AG04450 (cell line): ENCODE data around the gene RAB8B. TPM values are rescaled to one million over a fixed set of nuclear protein-coding genes. Genes with fewer than 3 reads are reported as not detected.

Source experiments
- CTCF ChIA-PET: fragments of 300-600, 350-600 bp; formaldehyde crosslinking; extraction: SDS; loops from one replicate; lab custom pipeline; 2022; ENCODE audit warnings: antibody characterized with exemption, inconsistent platforms; lab: Charles Lee
- POLR2A ChIA-PET: fragments of 350-600 bp; formaldehyde crosslinking; extraction: SDS; loops from one replicate; lab custom pipeline; 2021; ENCODE audit warnings: antibody characterized with exemption, inconsistent platforms; lab: Yijun Ruan, JAX
- DNase-seq: peaks from one replicate; pipeline ENCODE4 v3.0.0-alpha.2; 2011; ENCODE audit warnings: low read depth, low spot score
- H3K27ac ChIP-seq: one replicate; pipeline ENCODE4 v1.5.1; 2012; ENCODE audit warnings: low read depth, low read length, control low read depth
- H3K27me3 ChIP-seq: one replicate; pipeline ENCODE4 v1.6.0; 2012; ENCODE audit warnings: low read length; ENCODE audit not compliant: control insufficient read depth, insufficient read depth
- H3K4me3 ChIP-seq: 2 replicates; pipeline ENCODE4 v1.5.1; 2011; ENCODE audit warnings: mild to moderate bottlenecking, low read depth, low read length, control low read depth
- H3K9me3 ChIP-seq: 2 replicates; pipeline ENCODE4 v1.5.1; 2012; ENCODE audit warnings: low read length; ENCODE audit not compliant: control insufficient read depth, insufficient read depth
- polyA plus RNA-seq: library from polyadenylated mRNA; depleted of rRNA; stranded (reverse); fragments of >200 nt; gene quantifications from 2 replicates; pipeline ENCODE4 v1.2.3, GENCODE V29; 2011
- TF ChIP-seq, protein P1 (sequence below): IDR thresholded peaks from 2 replicates; pipeline ENCODE4 v1.5.1; 2011; ENCODE audit warnings: low read depth, low read length, control low read depth, inconsistent platforms

Gene RAB8B
- polyA plus RNA-seq, 1 experiment = 82.4 TPM

DNA sequence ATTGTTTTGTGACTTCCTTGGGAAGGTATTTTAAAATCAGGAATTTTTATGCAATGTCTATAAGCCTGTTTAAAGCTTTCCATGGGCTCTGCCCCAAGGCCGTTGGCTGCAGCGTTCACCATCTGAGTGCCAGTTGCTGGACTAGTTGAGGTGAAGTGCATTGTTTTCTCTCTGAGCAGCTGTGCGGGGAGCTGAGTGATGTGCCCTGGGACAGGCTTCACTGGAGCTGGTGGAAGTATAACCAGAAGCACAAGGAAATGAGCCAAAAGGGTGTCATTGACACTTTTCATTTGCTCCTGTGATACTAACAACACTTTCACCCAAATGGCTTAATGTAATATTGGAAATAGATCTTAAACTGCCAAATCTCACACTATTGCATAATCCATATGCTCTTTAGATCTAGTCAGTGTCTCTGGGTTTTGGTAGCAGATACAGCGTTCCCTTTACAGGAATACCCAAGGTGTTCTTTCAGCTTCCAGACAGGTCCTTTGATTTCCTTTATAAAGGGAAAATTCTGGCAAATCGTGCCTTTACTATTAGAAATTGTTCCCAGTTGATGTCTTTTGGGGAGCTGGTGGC, 117.2 kb downstream of the RAB8B start:
- ChIA-PET POLR2A (no interaction called here), CTCF (interaction anchor here (1.8 kb wide), 1 partner anchor 96 kb away, joined by 6 read pairs; no protein-coding TSS in a partner anchor)

DNA sequence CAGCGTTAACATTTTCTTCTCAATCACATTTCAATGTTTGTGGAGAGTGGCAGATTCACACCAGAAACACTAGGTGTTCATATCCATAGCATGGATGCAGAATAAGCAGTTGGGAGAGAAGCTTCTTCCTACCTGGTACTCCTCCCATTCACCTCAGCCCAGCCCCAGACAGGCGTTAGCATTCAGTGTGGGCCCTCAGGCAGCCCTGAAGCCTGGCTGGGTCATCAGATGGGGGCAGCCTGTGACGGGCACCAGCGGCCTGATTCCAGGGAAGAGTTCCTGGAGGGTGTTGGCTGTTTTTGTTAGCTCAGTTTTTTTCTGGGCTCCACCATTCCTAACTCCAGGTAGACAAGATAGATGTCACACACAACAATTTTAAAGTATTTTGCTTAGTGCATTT, 119.1 kb downstream of the RAB8B start:
- Histone ChIP-seq H3K9me3 (no peaks in the 10 kb centered on the region), H3K27me3 (no peaks in the 10 kb centered on the region), H3K4me3 (no peak overlapping the region), H3K27ac (no peak overlapping the region)
- TF ChIP-seq, protein P1, sequence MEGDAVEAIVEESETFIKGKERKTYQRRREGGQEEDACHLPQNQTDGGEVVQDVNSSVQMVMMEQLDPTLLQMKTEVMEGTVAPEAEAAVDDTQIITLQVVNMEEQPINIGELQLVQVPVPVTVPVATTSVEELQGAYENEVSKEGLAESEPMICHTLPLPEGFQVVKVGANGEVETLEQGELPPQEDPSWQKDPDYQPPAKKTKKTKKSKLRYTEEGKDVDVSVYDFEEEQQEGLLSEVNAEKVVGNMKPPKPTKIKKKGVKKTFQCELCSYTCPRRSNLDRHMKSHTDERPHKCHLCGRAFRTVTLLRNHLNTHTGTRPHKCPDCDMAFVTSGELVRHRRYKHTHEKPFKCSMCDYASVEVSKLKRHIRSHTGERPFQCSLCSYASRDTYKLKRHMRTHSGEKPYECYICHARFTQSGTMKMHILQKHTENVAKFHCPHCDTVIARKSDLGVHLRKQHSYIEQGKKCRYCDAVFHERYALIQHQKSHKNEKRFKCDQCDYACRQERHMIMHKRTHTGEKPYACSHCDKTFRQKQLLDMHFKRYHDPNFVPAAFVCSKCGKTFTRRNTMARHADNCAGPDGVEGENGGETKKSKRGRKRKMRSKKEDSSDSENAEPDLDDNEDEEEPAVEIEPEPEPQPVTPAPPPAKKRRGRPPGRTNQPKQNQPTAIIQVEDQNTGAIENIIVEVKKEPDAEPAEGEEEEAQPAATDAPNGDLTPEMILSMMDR = no peak
- POLR2A ChIA-PET = no interaction called here
- CTCF ChIA-PET = interaction anchor here (0.6 kb wide), 1 partner anchor 19 kb away, joined by 3 read pairs; no protein-coding TSS in a partner anchor
- DNase-seq = no peak

More for the DNA sequence above, 117.2 kb downstream of the RAB8B start:
- no peaks in the 10 kb centered on the region for H3K27me3 ChIP-seq
- DNase-seq = no peak
- TF ChIP-seq, protein P1 = no peak
- no peak overlapping the region for H3K4me3 ChIP-seq
- no peaks in the 10 kb centered on the region for H3K9me3 ChIP-seq
- no peak overlapping the region for H3K27ac ChIP-seq

DNA sequence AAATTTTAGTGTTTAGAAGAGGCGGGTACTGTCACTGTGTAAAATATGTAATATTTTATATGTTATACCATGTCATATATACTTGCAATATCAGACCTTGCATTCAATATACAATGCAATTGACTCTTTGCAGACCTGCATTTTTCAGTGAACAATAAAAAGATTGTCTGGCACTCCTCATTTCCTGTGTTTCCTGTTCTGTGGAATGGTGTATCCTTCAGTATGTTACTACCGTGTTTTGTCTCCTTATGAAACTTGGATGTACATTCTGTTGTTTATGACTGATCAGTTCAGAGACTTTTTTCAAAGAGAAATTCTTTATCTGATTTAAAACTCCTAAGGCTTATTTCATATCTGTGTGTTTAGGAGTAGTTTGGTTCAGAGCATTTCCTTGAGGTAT, 119.5 kb downstream of the RAB8B start:
- H3K27me3 ChIP-seq = no peaks in the 10 kb centered on the region
- TF ChIP-seq, protein P1 = no peak
- no peak overlapping the region for H3K4me3 ChIP-seq
- H3K9me3 ChIP-seq = no peaks in the 10 kb centered on the region
- no peak overlapping the region for H3K27ac ChIP-seq
- ChIA-PET CTCF (no interaction called here), POLR2A (no interaction called here)
- no peak for DNase-seq

DNA sequence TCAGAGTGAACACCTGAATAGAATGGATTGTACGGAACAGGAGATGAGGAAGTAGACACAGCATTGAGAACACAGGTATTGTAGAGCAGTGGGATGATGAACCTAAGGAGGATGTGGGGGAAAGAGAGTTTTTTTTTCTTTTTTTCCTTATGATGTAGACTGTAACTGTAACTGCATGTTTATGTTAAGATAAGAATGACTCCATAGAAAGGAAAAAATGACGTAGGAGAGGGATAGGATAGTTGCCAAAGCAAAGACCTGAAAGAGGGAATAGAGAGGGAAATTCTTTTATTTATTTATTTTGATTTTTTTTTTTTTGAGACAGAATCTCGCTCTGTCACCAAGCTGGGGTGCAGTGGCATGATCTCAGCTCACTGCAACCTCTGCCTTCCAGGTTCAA, 121.2 kb downstream of the RAB8B start:
- Histone ChIP-seq H3K27me3 (no peaks in the 10 kb centered on the region), H3K4me3 (no peak overlapping the region), H3K9me3 (no peaks in the 10 kb centered on the region), H3K27ac (no peak overlapping the region)
- POLR2A ChIA-PET = no interaction called here
- TF ChIP-seq, protein P1 = no peak
- CTCF ChIA-PET = no interaction called here
- DNase-seq = no peak

DNA sequence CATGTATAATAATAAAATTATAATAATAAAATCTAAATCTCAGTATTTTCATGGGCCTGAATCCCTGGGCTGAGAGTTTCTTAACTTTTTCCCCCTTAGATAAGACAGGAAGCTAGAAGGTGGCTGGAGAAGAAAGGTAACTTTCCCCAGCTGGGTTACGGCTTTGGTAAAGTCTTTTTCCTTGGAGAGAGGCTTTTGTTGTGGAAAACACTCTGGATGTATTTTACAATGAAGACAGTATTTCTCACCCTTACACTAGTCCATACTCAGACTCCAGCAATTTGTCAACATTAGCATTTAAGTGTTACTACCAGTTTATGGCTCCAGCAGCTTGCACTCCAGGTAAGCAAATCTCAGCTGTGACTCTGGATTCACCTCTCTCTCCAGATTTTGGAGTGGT, 122.9 kb downstream of the RAB8B start:
- ChIA-PET CTCF (no interaction called here), POLR2A (no interaction called here)
- H3K27ac ChIP-seq = no peak overlapping the region
- H3K9me3 ChIP-seq = no peaks in the 10 kb centered on the region
- no peak overlapping the region for H3K4me3 ChIP-seq
- no peaks in the 10 kb centered on the region for H3K27me3 ChIP-seq
- TF ChIP-seq, protein P1 = no peak
- DNase-seq = no peak
